HEK293 (cell line): ENCODE results near the gene TBC1D20.

Source experiments
- KLF16 ChIP-seq: fragments of 450-650 bp; formaldehyde crosslinking; IDR thresholded peaks from 2 replicates; pipeline ENCODE4 v1.5.1; 2017; ENCODE audit warnings: missing biosample characterization, missing genetic modification characterization
- YY1 ChIP-seq: fragments of 450-650 bp; formaldehyde crosslinking; IDR thresholded peaks from 2 replicates; pipeline ENCODE4 v1.5.1; 2018; ENCODE audit warnings: missing biosample characterization, missing genetic modification characterization
- ZBTB7A ChIP-seq: fragments of 450-650 bp; formaldehyde crosslinking; IDR thresholded peaks from 2 replicates; pipeline ENCODE4 v1.5.1; 2016; ENCODE audit warnings: low read depth, missing biosample characterization, missing genetic modification characterization
- ZFP37 ChIP-seq: fragments of 450-650 bp; formaldehyde crosslinking; IDR thresholded peaks from 2 replicates; pipeline ENCODE4 v1.5.1; 2016; ENCODE audit warnings: missing biosample characterization, missing genetic modification characterization
- ZNF121 ChIP-seq: fragments of 450-650 bp; formaldehyde crosslinking; IDR thresholded peaks from 2 replicates; pipeline ENCODE4 v1.5.1; 2016; ENCODE audit warnings: missing biosample characterization, missing genetic modification characterization
- ZNF274 ChIP-seq, 2 experiments: fragments of 200-500 bp in 1 of 2; fragments of 450-650 bp in 1 of 2; sonication (Bioruptor generic) in 1 of 2; formaldehyde crosslinking in 1 of 2; IDR thresholded peaks; 2 replicates each; pipeline versions ENCODE4 v1.5.1 to v1.6.1; 2014 to 2016; ENCODE audit warnings: borderline replicate concordance in 1 of 2, inconsistent platforms in 1 of 2, low read length in 1 of 2, missing biosample characterization in 1 of 2, missing genetic modification characterization in 1 of 2
- ZNF324 ChIP-seq: fragments of 450-650 bp; formaldehyde crosslinking; IDR thresholded peaks from 2 replicates; pipeline ENCODE4 v1.5.1; 2016; ENCODE audit warnings: missing biosample characterization, missing genetic modification characterization
- TF ChIP-seq, protein P1 (sequence below): fragments of 450-650 bp; formaldehyde crosslinking; IDR thresholded peaks from 2 replicates; pipeline ENCODE4 v1.5.1; 2016; ENCODE audit warnings: missing biosample characterization, missing genetic modification characterization
- TF ChIP-seq, protein P2 (sequence below): fragments of 450-650 bp; formaldehyde crosslinking; IDR thresholded peaks from 2 replicates; pipeline ENCODE4 v1.5.1; 2017; ENCODE audit warnings: missing biosample characterization, missing genetic modification characterization
- TF ChIP-seq, protein P3 (sequence below): fragments of 450-650 bp; formaldehyde crosslinking; IDR thresholded peaks from 2 replicates; pipeline ENCODE4 v1.5.1; 2017; ENCODE audit warnings: missing biosample characterization, missing genetic modification characterization
- TF ChIP-seq, protein P4 (sequence below): fragments of 450-650 bp; formaldehyde crosslinking; IDR thresholded peaks from 2 replicates; pipeline ENCODE4 v1.5.1; 2016; ENCODE audit warnings: missing biosample characterization, missing genetic modification characterization

DNA sequence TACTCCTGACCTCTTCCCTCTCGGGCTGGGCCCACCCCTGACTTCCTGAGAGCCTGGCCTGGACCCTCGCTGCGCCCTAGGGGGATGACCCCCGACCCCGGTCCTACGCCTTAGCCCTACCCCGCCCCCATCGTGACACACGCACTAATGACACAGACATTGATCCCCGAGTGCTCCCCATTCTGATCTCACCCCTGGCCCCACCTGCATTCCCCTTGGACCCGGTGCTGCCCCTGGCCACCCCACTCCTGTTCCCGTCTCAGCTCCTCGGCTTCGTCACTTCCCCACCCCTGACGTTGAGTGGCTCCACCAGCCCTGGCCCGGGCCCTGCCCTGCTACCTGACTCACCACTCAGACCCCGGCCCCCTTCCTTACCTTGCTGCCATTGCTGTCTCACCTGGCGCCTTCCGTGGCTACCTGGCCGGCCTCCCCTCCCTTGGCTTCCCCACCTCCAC, 42.1 kb downstream of the TBC1D20 start:
- TF ChIP-seq, protein P1, sequence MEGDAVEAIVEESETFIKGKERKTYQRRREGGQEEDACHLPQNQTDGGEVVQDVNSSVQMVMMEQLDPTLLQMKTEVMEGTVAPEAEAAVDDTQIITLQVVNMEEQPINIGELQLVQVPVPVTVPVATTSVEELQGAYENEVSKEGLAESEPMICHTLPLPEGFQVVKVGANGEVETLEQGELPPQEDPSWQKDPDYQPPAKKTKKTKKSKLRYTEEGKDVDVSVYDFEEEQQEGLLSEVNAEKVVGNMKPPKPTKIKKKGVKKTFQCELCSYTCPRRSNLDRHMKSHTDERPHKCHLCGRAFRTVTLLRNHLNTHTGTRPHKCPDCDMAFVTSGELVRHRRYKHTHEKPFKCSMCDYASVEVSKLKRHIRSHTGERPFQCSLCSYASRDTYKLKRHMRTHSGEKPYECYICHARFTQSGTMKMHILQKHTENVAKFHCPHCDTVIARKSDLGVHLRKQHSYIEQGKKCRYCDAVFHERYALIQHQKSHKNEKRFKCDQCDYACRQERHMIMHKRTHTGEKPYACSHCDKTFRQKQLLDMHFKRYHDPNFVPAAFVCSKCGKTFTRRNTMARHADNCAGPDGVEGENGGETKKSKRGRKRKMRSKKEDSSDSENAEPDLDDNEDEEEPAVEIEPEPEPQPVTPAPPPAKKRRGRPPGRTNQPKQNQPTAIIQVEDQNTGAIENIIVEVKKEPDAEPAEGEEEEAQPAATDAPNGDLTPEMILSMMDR: no peak
- TF ChIP-seq ZNF324 (no peak), KLF16 (tag by site-specific recombination) (no peak), ZBTB7A (tag by site-specific recombination) (no peak), ZNF121 (no peak), YY1 (tag by site-specific recombination) (no peak), ZNF274 (IDR thresholded peaks at IDR 0.05; ENCODE audit: low read length) (no peak), ZNF274 (tag by site-specific recombination; IDR thresholded peaks at IDR 0.05; ENCODE audit: borderline replicate concordance) (no peak), ZFP37 (tag by site-specific recombination) (no peak)
- TF ChIP-seq, protein P2, sequence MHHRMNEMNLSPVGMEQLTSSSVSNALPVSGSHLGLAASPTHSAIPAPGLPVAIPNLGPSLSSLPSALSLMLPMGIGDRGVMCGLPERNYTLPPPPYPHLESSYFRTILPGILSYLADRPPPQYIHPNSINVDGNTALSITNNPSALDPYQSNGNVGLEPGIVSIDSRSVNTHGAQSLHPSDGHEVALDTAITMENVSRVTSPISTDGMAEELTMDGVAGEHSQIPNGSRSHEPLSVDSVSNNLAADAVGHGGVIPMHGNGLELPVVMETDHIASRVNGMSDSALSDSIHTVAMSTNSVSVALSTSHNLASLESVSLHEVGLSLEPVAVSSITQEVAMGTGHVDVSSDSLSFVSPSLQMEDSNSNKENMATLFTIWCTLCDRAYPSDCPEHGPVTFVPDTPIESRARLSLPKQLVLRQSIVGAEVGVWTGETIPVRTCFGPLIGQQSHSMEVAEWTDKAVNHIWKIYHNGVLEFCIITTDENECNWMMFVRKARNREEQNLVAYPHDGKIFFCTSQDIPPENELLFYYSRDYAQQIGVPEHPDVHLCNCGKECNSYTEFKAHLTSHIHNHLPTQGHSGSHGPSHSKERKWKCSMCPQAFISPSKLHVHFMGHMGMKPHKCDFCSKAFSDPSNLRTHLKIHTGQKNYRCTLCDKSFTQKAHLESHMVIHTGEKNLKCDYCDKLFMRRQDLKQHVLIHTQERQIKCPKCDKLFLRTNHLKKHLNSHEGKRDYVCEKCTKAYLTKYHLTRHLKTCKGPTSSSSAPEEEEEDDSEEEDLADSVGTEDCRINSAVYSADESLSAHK (tag by site-specific recombination): no peak
- TF ChIP-seq, protein P3, sequence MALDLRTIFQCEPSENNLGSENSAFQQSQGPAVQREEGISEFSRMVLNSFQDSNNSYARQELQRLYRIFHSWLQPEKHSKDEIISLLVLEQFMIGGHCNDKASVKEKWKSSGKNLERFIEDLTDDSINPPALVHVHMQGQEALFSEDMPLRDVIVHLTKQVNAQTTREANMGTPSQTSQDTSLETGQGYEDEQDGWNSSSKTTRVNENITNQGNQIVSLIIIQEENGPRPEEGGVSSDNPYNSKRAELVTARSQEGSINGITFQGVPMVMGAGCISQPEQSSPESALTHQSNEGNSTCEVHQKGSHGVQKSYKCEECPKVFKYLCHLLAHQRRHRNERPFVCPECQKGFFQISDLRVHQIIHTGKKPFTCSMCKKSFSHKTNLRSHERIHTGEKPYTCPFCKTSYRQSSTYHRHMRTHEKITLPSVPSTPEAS (tag by site-specific recombination): no peak
- TF ChIP-seq, protein P4, sequence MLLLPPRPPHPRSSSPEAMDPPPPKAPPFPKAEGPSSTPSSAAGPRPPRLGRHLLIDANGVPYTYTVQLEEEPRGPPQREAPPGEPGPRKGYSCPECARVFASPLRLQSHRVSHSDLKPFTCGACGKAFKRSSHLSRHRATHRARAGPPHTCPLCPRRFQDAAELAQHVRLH: no peak
